Stimulated activated CD8-positive, alpha-beta memory T cell treated with anti-CD3 and anti-CD28 coated beads, Interleukin-7, amount 100 ng/mL, for 1 hour (primary cell): ENCODE measurements around the gene SLC44A1.
A peak's percentile ranks its signal among the peaks of the same experiment; 100 is the strongest.
"Not testable (repeated sequence)": the region's sequence is repeated elsewhere in the genome, so short reads cannot be mapped to it uniquely, and the experiment has no call there.

ENCODE experiments used
- DNase-seq, 2 donors: peaks; one replicate each; pipeline ENCODE4 v3.0.0-alpha.2; 2020; ENCODE audit warnings: low read depth in 2 of 2

The SLC44A1 gene

GRCh38 chr9:105242062-105242461 lies 2.4 kb upstream of the SLC44A1 start:
- DNase-seq = no peak

- no peak for DNase-seq
Measured at GRCh38 chr9:105242557-105242956, 1.9 kb upstream of the SLC44A1 start.

GRCh38 chr9:105243015-105243686 lies 1.3 kb upstream of the SLC44A1 start:
- no peak for DNase-seq

- DNase-seq = no peak
Measured at GRCh38 chr9:105244734-105245028, 230 bp downstream of the SLC44A1 start.

GRCh38 chr9:105245029-105245890 lies 809 bp downstream of the SLC44A1 start:
- DNase-seq = peak; percentile 0 to 2

GRCh38 chr9:105245891-105246161 lies 1.4 kb downstream of the SLC44A1 start:
- no peak for DNase-seq

- no peak for DNase-seq
Measured at GRCh38 chr9:105246656-105247173, 2.3 kb downstream of the SLC44A1 start.

GRCh38 chr9:105248691-105249090 lies 4.2 kb downstream of the SLC44A1 start:
- DNase-seq = no peak

GRCh38 chr9:105251133-105251532 lies 6.7 kb downstream of the SLC44A1 start:
- no peak for DNase-seq

- DNase-seq = no peak
Measured at GRCh38 chr9:105251733-105252404, 7.4 kb downstream of the SLC44A1 start.

- DNase-seq = no peak
Measured at GRCh38 chr9:105252405-105252756, 7.9 kb downstream of the SLC44A1 start.

- no peak for DNase-seq
Measured at GRCh38 chr9:105254226-105254625, 9.8 kb downstream of the SLC44A1 start.

- no peak for DNase-seq
Measured at GRCh38 chr9:105255421-105255820, 11.0 kb downstream of the SLC44A1 start.

- DNase-seq = not testable (repeated sequence)
Measured at GRCh38 chr9:105256569-105256968, 12.1 kb downstream of the SLC44A1 start.

- no peak for DNase-seq
Measured at GRCh38 chr9:105257809-105258208, 13.4 kb downstream of the SLC44A1 start.

GRCh38 chr9:105258225-105258737 lies 13.8 kb downstream of the SLC44A1 start:
- DNase-seq = no peak

- no peak for DNase-seq
Measured at GRCh38 chr9:105259274-105259673, 14.8 kb downstream of the SLC44A1 start.

- DNase-seq = no peak
Measured at GRCh38 chr9:105259731-105260612, 15.5 kb downstream of the SLC44A1 start.

GRCh38 chr9:105262497-105262896 lies 18.0 kb downstream of the SLC44A1 start:
- DNase-seq = no peak

GRCh38 chr9:105264380-105264779 lies 19.9 kb downstream of the SLC44A1 start:
- DNase-seq = no peak

- not testable (repeated sequence) for DNase-seq
Measured at GRCh38 chr9:105268254-105268653, 23.8 kb downstream of the SLC44A1 start.

GRCh38 chr9:105269593-105269992 lies 25.1 kb downstream of the SLC44A1 start:
- DNase-seq = no peak
